ENCODE data around the gene CADPS.

- peak in 1 of 2 donors; percentile 21 for TF ChIP-seq CTCF (conservative IDR thresholded peaks at IDR 0.05 in 1 of 2, IDR thresholded peaks at IDR 0.05 in 1 of 2; ENCODE audit: extremely low read depth in 1 of 2, insufficient read depth in 1 of 2, low read depth in 1 of 2, low read length in 2 of 2)
- TF ChIP-seq EZH2 (IDR thresholded peaks at IDR 0.05; ENCODE audit: borderline replicate concordance, low read length) = no peak
Measured at GRCh38 chr3:62632510-62633294, 242.5 kb downstream of the CADPS start.

Data from mammary epithelial cell (primary cell).